Progenitor cell of endocrine pancreas (in vitro differentiated cells): Measurements from ENCODE around the gene THAP7. TPM values are rescaled to one million over a fixed set of nuclear protein-coding genes. Genes with fewer than 3 reads are reported as not detected.

ENCODE experiments used
- DNase-seq: peaks from one replicate; pipeline ENCODE4 v3.0.0; 2021; ENCODE audit warnings: low spot score; ENCODE audit not compliant: unreplicated experiment
- H3K27ac Mint-ChIP-seq: 2 replicates; pipeline ENCODE4 v1.8.0; 2021; ENCODE audit warnings: mild to moderate bottlenecking, moderate library complexity, mixed read lengths
- H3K27me3 Mint-ChIP-seq: 2 replicates; pipeline ENCODE4 v1.8.0; 2021; ENCODE audit warnings: mixed read lengths
- H3K36me3 Mint-ChIP-seq: 2 replicates; pipeline ENCODE4 v1.8.0; 2022; ENCODE audit warnings: mixed read lengths; ENCODE audit not compliant: insufficient read depth
- H3K4me1 Mint-ChIP-seq: 2 replicates; pipeline ENCODE4 v1.8.0; 2021; ENCODE audit warnings: low read depth, mixed read lengths
- H3K4me3 Mint-ChIP-seq: 2 replicates; pipeline ENCODE4 v1.8.0; 2021; ENCODE audit warnings: low read depth, mild to moderate bottlenecking, moderate library complexity, mixed read lengths
- H3K9me3 Mint-ChIP-seq: 2 replicates; pipeline ENCODE4 v1.8.0; 2021; ENCODE audit warnings: low read depth, mixed read lengths
- CTCF ChIP-seq: fragments of 200-600 bp; sonication (generic); IDR thresholded peaks from one replicate; pipeline ENCODE4 v1.5.0; 2021; ENCODE audit warnings: antibody characterized with exemption, mild to moderate bottlenecking; ENCODE audit not compliant: unreplicated experiment
- total RNA-seq: library from RNA; stranded (reverse); gene quantifications from 2 replicates; pipeline ENCODE4 v1.2.1, GENCODE V29; 2021

THAP7 gene
- total RNA-seq, 1 donor from 2014 or later, result 17.6 TPM

- Mint-ChIP-seq H3K27me3 (peaks cover 29% of the 10 kb centered on the region), H3K4me3 (peak overlapping the region; percentile 58), H3K4me1 (peaks cover 8% of the 10 kb centered on the region), H3K9me3 (no peaks in the 10 kb centered on the region), H3K27ac (no peak overlapping the region), H3K36me3 (no peaks in the 10 kb centered on the region)
- no peak for DNase-seq
- TF ChIP-seq CTCF, result no peak
Measured at GRCh38 chr22:20965104-20965887, 36.6 kb downstream of the THAP7 start.

- Mint-ChIP-seq H3K4me3 (peak overlapping the region; percentile 73), H3K27me3 (peaks cover 29% of the 10 kb centered on the region), H3K36me3 (no peaks in the 10 kb centered on the region), H3K4me1 (peaks cover 8% of the 10 kb centered on the region), H3K27ac (no peak overlapping the region), H3K9me3 (no peaks in the 10 kb centered on the region)
- TF ChIP-seq CTCF, result no peak
- no peak for DNase-seq
Measured at GRCh38 chr22:20964799-20965103, 37.2 kb downstream of the THAP7 start.

GRCh38 chr22:20964090-20964798 lies 37.7 kb downstream of the THAP7 start:
- H3K4me1 Mint-ChIP-seq, result peaks cover 8% of the 10 kb centered on the region
- H3K27ac Mint-ChIP-seq, result no peak overlapping the region
- H3K36me3 Mint-ChIP-seq, result no peaks in the 10 kb centered on the region
- DNase-seq, result no peak
- peak overlapping the region; percentile 73 for H3K4me3 Mint-ChIP-seq
- H3K9me3 Mint-ChIP-seq, result no peaks in the 10 kb centered on the region
- no peak for TF ChIP-seq CTCF
- peaks cover 29% of the 10 kb centered on the region for H3K27me3 Mint-ChIP-seq

- no peaks in the 10 kb centered on the region for H3K9me3 Mint-ChIP-seq
- no peaks in the 10 kb centered on the region for H3K36me3 Mint-ChIP-seq
- H3K27me3 Mint-ChIP-seq, result peaks cover 29% of the 10 kb centered on the region
- peaks cover 8% of the 10 kb centered on the region for H3K4me1 Mint-ChIP-seq
- H3K27ac Mint-ChIP-seq, result peak overlapping the region; percentile 65
- TF ChIP-seq CTCF, result no peak
- no peak for DNase-seq
- H3K4me3 Mint-ChIP-seq, result peak overlapping the region; percentile 11
Measured at GRCh38 chr22:20963201-20964052, 38.5 kb downstream of the THAP7 start.

GRCh38 chr22:20962491-20962945 lies 39.4 kb downstream of the THAP7 start:
- no peaks in the 10 kb centered on the region for H3K36me3 Mint-ChIP-seq
- H3K9me3 Mint-ChIP-seq, result no peaks in the 10 kb centered on the region
- peaks cover 11% of the 10 kb centered on the region for H3K4me1 Mint-ChIP-seq
- H3K27ac Mint-ChIP-seq, result no peak overlapping the region
- no peak overlapping the region for H3K4me3 Mint-ChIP-seq
- TF ChIP-seq CTCF, result no peak
- peaks cover 32% of the 10 kb centered on the region for H3K27me3 Mint-ChIP-seq
- DNase-seq, result no peak
